GM19463 (cell line): ENCODE results near the gene BLTP3A.
"Not testable (repeated sequence)": the region's sequence is repeated elsewhere in the genome, so short reads cannot be mapped to it uniquely, and the experiment has no call there.

ENCODE experiments used
- ATAC-seq: cut with Tn5 transposase; IDR thresholded peaks from one replicate; pipeline ENCODE4 v1.9.1; 2021; ENCODE audit warnings: mild to moderate bottlenecking, moderate library complexity; ENCODE audit not compliant: unreplicated experiment

Gene BLTP3A

GRCh38 chr6:34791701-34792604 lies at the start of gene BLTP3A:
BLTP3A (plus strand) TSS chr6:34792083; CDS start chr6:34792251, 168 bp downstream.
- peak; percentile 89 for ATAC-seq

- ATAC-seq: no peak
These were observed 49.8 kb upstream of the BLTP3A start for GRCh38 chr6:34742094-34742493.

GRCh38 chr6:34743625-34744293 lies 48.1 kb upstream of the BLTP3A start:
- no peak for ATAC-seq

- ATAC-seq: not testable (repeated sequence)
These were observed 47.6 kb upstream of the BLTP3A start for GRCh38 chr6:34744294-34744647.

- ATAC-seq: no peak
These were observed 46.4 kb upstream of the BLTP3A start for GRCh38 chr6:34745277-34746103.

GRCh38 chr6:34746104-34746846 lies 45.6 kb upstream of the BLTP3A start:
- ATAC-seq: no peak

- ATAC-seq: no peak
These were observed 43.1 kb upstream of the BLTP3A start for GRCh38 chr6:34748757-34749156.

GRCh38 chr6:34756513-34756856 lies 35.4 kb upstream of the BLTP3A start:
- ATAC-seq: not testable (repeated sequence)

GRCh38 chr6:34757687-34758274 lies 34.1 kb upstream of the BLTP3A start:
- no peak for ATAC-seq

- ATAC-seq: no peak
These were observed 31.8 kb upstream of the BLTP3A start for GRCh38 chr6:34760108-34760507.

GRCh38 chr6:34761681-34762080 lies 30.2 kb upstream of the BLTP3A start:
- not testable (repeated sequence) for ATAC-seq

GRCh38 chr6:34768148-34768547 lies 23.7 kb upstream of the BLTP3A start:
- no peak for ATAC-seq

GRCh38 chr6:34771727-34772126 lies 20.2 kb upstream of the BLTP3A start:
- ATAC-seq: no peak

- ATAC-seq: no peak
These were observed 18.9 kb upstream of the BLTP3A start for GRCh38 chr6:34772940-34773339.

- no peak for ATAC-seq
These were observed 18.0 kb upstream of the BLTP3A start for GRCh38 chr6:34773916-34774315.

- ATAC-seq: no peak
These were observed 16.9 kb upstream of the BLTP3A start for GRCh38 chr6:34774967-34775366.

- not testable (repeated sequence) for ATAC-seq
These were observed 6.5 kb upstream of the BLTP3A start for GRCh38 chr6:34785375-34785774.

- ATAC-seq: not testable (repeated sequence)
These were observed 4.7 kb upstream of the BLTP3A start for GRCh38 chr6:34787152-34787551.

- ATAC-seq: no peak
These were observed 3.8 kb upstream of the BLTP3A start for GRCh38 chr6:34788111-34788510.

GRCh38 chr6:34791164-34791700 lies 651 bp upstream of the BLTP3A start:
- peak; percentile 31 for ATAC-seq
